Superior temporal gyrus (tissue), 1 donor: ENCODE results near the gene TTLL11.
A peak's percentile ranks its signal among the peaks of the same experiment; 100 is the strongest.

ENCODE experiments used
- DNase-seq: peaks from one replicate; pipeline ENCODE4 v3.0.0-alpha.2; 2016; ENCODE audit errors: extremely low spot score

TTLL11 gene

GRCh38 chr9:121974421-121974820 lies 118.7 kb downstream of the TTLL11 start:
- DNase-seq: no peak

GRCh38 chr9:121972501-121972981 lies 120.6 kb downstream of the TTLL11 start:
- DNase-seq: no peak

GRCh38 chr9:121968056-121968455 lies 125.1 kb downstream of the TTLL11 start:
- DNase-seq: no peak

- DNase-seq: no peak
Measured at GRCh38 chr9:121966706-121967105, 126.4 kb downstream of the TTLL11 start.

- no peak for DNase-seq
Measured at GRCh38 chr9:121963528-121963995, 129.5 kb downstream of the TTLL11 start.

GRCh38 chr9:121962421-121962820 lies 130.7 kb downstream of the TTLL11 start:
- no peak for DNase-seq

- DNase-seq: no peak
Measured at GRCh38 chr9:121960665-121961064, 132.4 kb downstream of the TTLL11 start.

- no peak for DNase-seq
Measured at GRCh38 chr9:121958530-121958929, 134.6 kb downstream of the TTLL11 start.

GRCh38 chr9:121956808-121957207 lies 136.3 kb downstream of the TTLL11 start:
- no peak for DNase-seq

GRCh38 chr9:121955649-121956048 lies 137.5 kb downstream of the TTLL11 start:
- no peak for DNase-seq

- peak; percentile 56 for DNase-seq
Measured at GRCh38 chr9:121954477-121955140, 138.5 kb downstream of the TTLL11 start.

- no peak for DNase-seq
Measured at GRCh38 chr9:121952611-121953010, 140.5 kb downstream of the TTLL11 start.

GRCh38 chr9:121950866-121951265 lies 142.2 kb downstream of the TTLL11 start:
- no peak for DNase-seq

- no peak for DNase-seq
Measured at GRCh38 chr9:121950441-121950840, 142.7 kb downstream of the TTLL11 start.

- no peak for DNase-seq
Measured at GRCh38 chr9:121949766-121950165, 143.3 kb downstream of the TTLL11 start.

- DNase-seq: no peak
Measured at GRCh38 chr9:121949364-121949763, 143.7 kb downstream of the TTLL11 start.

GRCh38 chr9:121947775-121948174 lies 145.3 kb downstream of the TTLL11 start:
- no peak for DNase-seq

- no peak for DNase-seq
Measured at GRCh38 chr9:121946465-121946864, 146.6 kb downstream of the TTLL11 start.

- no peak for DNase-seq
Measured at GRCh38 chr9:121945849-121946248, 147.3 kb downstream of the TTLL11 start.

- DNase-seq: no peak
Measured at GRCh38 chr9:121945281-121945680, 147.8 kb downstream of the TTLL11 start.

GRCh38 chr9:121944711-121945191 lies 148.4 kb downstream of the TTLL11 start:
- no peak for DNase-seq

- DNase-seq: no peak
Measured at GRCh38 chr9:121943463-121943862, 149.6 kb downstream of the TTLL11 start.

GRCh38 chr9:121942866-121943382 lies 150.2 kb downstream of the TTLL11 start:
- DNase-seq: no peak
